GM12878 (cell line): ENCODE results near the gene NES. TPM values are rescaled to one million over a fixed set of nuclear protein-coding genes. Genes with fewer than 3 reads are reported as not detected.

ENCODE experiments used
- ATAC-seq: fragments of 200-7000 bp; cut with Tn5 transposase; 3 replicates; pipeline ENCODE4 v1.9.1; 2020; ENCODE audit warnings: mild to moderate bottlenecking, moderate library complexity
- BruUV-seq: library from RNA; stranded (reverse); fragments of 400-500 nt; replicated peaks from 2 replicates; lab custom pipeline; 2021; lab: Mats Ljungman, UMichigan
- CTCF ChIA-PET: fragments of 300-600 bp; sonication (Branson Sonifier 250); formaldehyde crosslinking; extraction: SDS; loops from one replicate; lab custom pipeline; 2021; ENCODE audit warnings: inconsistent platforms; lab: Yijun Ruan, JAX
- POLR2A ChIA-PET: fragments of 350-600 bp; formaldehyde crosslinking; extraction: SDS; loops from one replicate; lab custom pipeline; 2021; ENCODE audit warnings: inconsistent platforms; lab: Charles Lee
- RAD21 ChIA-PET: fragments of 300-600 bp; sonication (Branson Sonifier 250); formaldehyde crosslinking; loops from one replicate; lab custom pipeline; 2023; ENCODE audit warnings: antibody characterized with exemption; ENCODE audit not compliant: unreplicated experiment; lab: Charles Lee
- SMC1A ChIA-PET: fragments of 300-600 bp; sonication (Branson Sonifier 250); formaldehyde crosslinking; loops from one replicate; lab custom pipeline; 2023; ENCODE audit not compliant: unreplicated experiment, uncharacterized antibody; lab: Charles Lee
- DNase-seq: peaks from one replicate; pipeline ENCODE4 v3.0.0-alpha.2; 2011; ENCODE audit warnings: low read depth, low spot score
- FAIRE-seq: peaks from 3 replicates; lab custom pipeline; 2011; peaks lifted over from hg19 to GRCh38; lab: Jason Lieb, UNC
- H2AFZ ChIP-seq: 2 replicates; pipeline ENCODE4 v1.6.0; 2011; ENCODE audit warnings: low read depth, low read length, control low read depth; ENCODE audit not compliant: control insufficient read depth
- H3K27ac ChIP-seq: 2 replicates; pipeline ENCODE4 v1.5.1; 2011; ENCODE audit warnings: control low read depth; ENCODE audit not compliant: control insufficient read depth, insufficient read depth
- H3K27me3 ChIP-seq, 2 experiments: replicated peaks in 1 of 2; 2 replicates each; pipeline versions ENCODE4 v1.6.0 to v1.6.1; 2011; ENCODE audit warnings: low read length in 1 of 2; ENCODE audit not compliant: control insufficient read depth in 2 of 2, insufficient read depth in 2 of 2
- H3K36me3 ChIP-seq, 2 experiments: 2 replicates each; pipeline ENCODE4 v1.5.1; 2011; ENCODE audit warnings: low read length in 1 of 2; ENCODE audit not compliant: control insufficient read depth in 2 of 2, insufficient read depth in 2 of 2
- H3K4me1 ChIP-seq: 2 replicates; pipeline ENCODE4 v1.6.1; 2011; ENCODE audit warnings: mild to moderate bottlenecking, low read length, moderate library complexity, mixed read lengths; ENCODE audit not compliant: control insufficient read depth, insufficient read depth
- H3K4me2 ChIP-seq: 2 replicates; pipeline ENCODE4 v1.6.0; 2011; ENCODE audit warnings: control low read depth; ENCODE audit not compliant: control insufficient read depth, insufficient read depth
- H3K4me3 ChIP-seq: fragments of 200-600 bp; sonication (generic); 2 replicates; pipeline ENCODE4 v1.5.1; 2016
- H3K79me2 ChIP-seq: 2 replicates; pipeline ENCODE4 v1.6.0; 2011; ENCODE audit warnings: low read length; ENCODE audit not compliant: control insufficient read depth, insufficient read depth
- H3K9ac ChIP-seq: 2 replicates; pipeline ENCODE4 v1.8.0; 2011; ENCODE audit warnings: low read length, control low read depth, mixed read lengths; ENCODE audit not compliant: control insufficient read depth, insufficient read depth
- H3K9me3 ChIP-seq: replicated peaks from 3 replicates; pipeline ENCODE4 v1.5.1; 2011; ENCODE audit warnings: mild to moderate bottlenecking, low read length; ENCODE audit not compliant: control insufficient read depth, insufficient read depth
- H4K20me1 ChIP-seq: 2 replicates; pipeline ENCODE4 v1.6.0; 2011; ENCODE audit not compliant: control insufficient read depth, insufficient read depth
- EED ChIP-seq: sonication (generic); IDR thresholded peaks from 2 replicates; pipeline ENCODE4 v1.6.1; 2016; ENCODE audit warnings: antibody characterized with exemption, low read depth
- GABPA ChIP-seq: IDR thresholded peaks from 2 replicates; pipeline ENCODE4 v1.6.1; 2014; ENCODE audit warnings: antibody characterized with exemption, low read depth, mild to moderate bottlenecking, inconsistent platforms
- HDGF ChIP-seq: fragments of 450-650 bp; IDR thresholded peaks from 2 replicates; pipeline ENCODE4 v1.6.1; 2016; ENCODE audit warnings: antibody characterized with exemption
- IRF4 ChIP-seq: IDR thresholded peaks from 2 replicates; pipeline ENCODE4 v1.6.1; 2011; ENCODE audit warnings: low read depth, low read length
- NBN ChIP-seq: fragments of 450-650 bp; IDR thresholded peaks from 2 replicates; pipeline ENCODE4 v1.6.1; 2016
- SP1 ChIP-seq: IDR thresholded peaks from one replicate; pipeline ENCODE4 v1.6.1; 2011; ENCODE audit warnings: low read depth, low read length
- ZNF622 ChIP-seq: fragments of 450-650 bp; IDR thresholded peaks from 2 replicates; pipeline ENCODE4 v1.6.1; 2017; ENCODE audit warnings: mild to moderate bottlenecking, inconsistent platforms
- WGBS: methylation state at CpG from one replicate; pipeline ENCODE4 v1.1.6; 2016; ENCODE audit warnings: low lambda C conversion rate; ENCODE audit not compliant: insufficient replicate concordance, insufficient coverage; ENCODE audit errors: missing lambda C conversion rate; 5-methylcytosine and 5-hydroxymethylcytosine counted together
- in situ Hi-C: fragments of 300-500 bp; cut with MboI; formaldehyde crosslinking; loops from 9 replicates; pipeline ENCODE4 v1.14.3; 2018; ENCODE audit warnings: mixed read lengths
- intact Hi-C: fragments of 100-400 bp; cut with micrococcal nuclease; formaldehyde crosslinking; loops from one replicate; pipeline ENCODE4 v1.14.2; 2022; ENCODE audit not compliant: unreplicated experiment
- polyA plus RNA-seq, 11 experiments: library from polyadenylated mRNA; depleted of rRNA in 4 of 11; unstranded in 6 of 11; stranded (reverse) in 5 of 11; fragments of >200 nt; fragmentation: Nextera tagmentation in 4 of 11; fragmentation: Illumina TruSeq in 1 of 11; extraction: Ambion mirVana in 4 of 11; extraction: Trizol in 1 of 11; gene quantifications; 1 replicate in 1 of 11; 2 replicates in 10 of 11; pipeline versions ENCODE4 v1.2.1 to v1.2.3, GENCODE V29; 2011 to 2016; ENCODE audit warnings: inconsistent platforms in 2 of 11, missing spikeins in 2 of 11, low read depth in 1 of 11
- total RNA-seq, 4 experiments: library from RNA; depleted of rRNA in 3 of 4; stranded (reverse); fragments of >200 nt in 3 of 4; fragmentation: Illumina TruSeq in 1 of 4; extraction: Trizol in 1 of 4; gene quantifications; 2 replicates each; pipeline versions ENCODE4 v1.2.1 to v1.2.3, GENCODE V29; 2013 to 2021
- TF ChIP-seq, protein P1 (sequence below): IDR thresholded peaks from 2 replicates; pipeline ENCODE4 v1.6.1; 2012; ENCODE audit warnings: improper control_type of control experiment, low read depth, low read length; ENCODE audit not compliant: insufficient replicate concordance
- TF ChIP-seq, protein P2 (sequence below): fragments of 450-650 bp; IDR thresholded peaks from 2 replicates; pipeline ENCODE4 v1.6.1; 2016; ENCODE audit warnings: mild to moderate bottlenecking

NES gene
- total and polyA plus RNA-seq, 10 of the 15 experiments (the other 5 are each of a cell fraction or from before 2014, with no cell fraction given) = under 0.01 to 0.15 (median 0.02) TPM; not detected in 4

DNA sequence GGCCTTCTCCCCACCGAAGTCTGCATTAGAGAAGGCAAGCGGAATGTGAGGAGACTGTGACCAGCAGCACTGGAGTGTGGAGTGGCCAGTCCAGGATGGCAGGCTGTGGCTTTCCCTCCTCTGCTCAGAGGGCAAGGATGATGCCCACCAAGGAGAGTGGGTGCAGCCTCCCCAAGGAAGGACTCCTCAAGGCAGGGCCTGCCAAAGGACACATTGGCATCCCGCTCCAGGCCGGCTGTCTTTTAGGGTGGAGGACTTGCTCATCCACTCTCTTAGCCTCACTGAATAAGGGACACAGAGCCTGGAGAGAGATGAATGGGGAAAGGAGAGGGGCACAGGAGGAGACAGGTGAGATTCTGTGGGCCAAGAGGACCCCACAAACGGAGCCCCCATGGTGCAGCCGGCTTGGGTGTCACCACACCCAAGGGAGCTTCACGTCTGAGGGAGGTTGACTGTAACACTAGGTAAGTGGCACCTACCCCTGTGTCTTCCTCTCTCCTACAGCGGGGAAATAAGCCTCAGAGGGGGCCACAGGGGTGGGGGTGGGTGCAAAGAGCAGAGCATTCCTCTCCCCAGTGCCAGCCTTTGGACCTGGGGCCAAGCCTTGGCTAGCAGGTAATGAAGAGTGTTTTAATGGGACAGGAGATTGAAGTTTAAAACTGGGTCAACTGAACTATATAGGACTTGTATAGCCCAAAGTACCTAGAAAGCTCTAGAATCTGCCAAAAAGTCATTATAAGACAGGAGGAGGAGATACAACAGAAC lies 4.2 kb upstream of the NES start:
- ChIA-PET POLR2A (interaction anchor here (0.5 to 1.1 kb wide), 2 partner anchors 47 to 80 kb away, joined by 3 read pairs; partner anchors contain the start of genes ISG20L2 and METTL25B), SMC1A (interaction anchor here (1.0 to 1.9 kb wide), 3 partner anchors 20 to 54 kb away, joined by 3 to 6 read pairs (median 3); no protein-coding TSS in a partner anchor), CTCF (interaction anchor here (1.1 to 12.9 kb wide), 5 partner anchors 10 to 57 kb away, joined by 3 to 433 read pairs (median 8); partner anchors contain the start of genes CRABP2, ISG20L2 and METTL25B), RAD21 (interaction anchor here (5.8 kb wide), 1 partner anchor 22 kb away, joined by 58 read pairs; no protein-coding TSS in a partner anchor)
- in situ Hi-C loops (no loop called here), intact Hi-C loops (no loop called here)
- Histone ChIP-seq H4K20me1 (no peaks in the 10 kb centered on the region), H3K4me2 (no peak overlapping the region), H3K9ac (no peak overlapping the region), H3K79me2 (no peaks in the 10 kb centered on the region), H3K27me3 (peaks cover 8 to 16% of the 10 kb centered on the region in 2 experiments), H3K4me3 (no peak overlapping the region), H3K36me3 (no peaks in the 10 kb centered on the region), H3K9me3 (no peaks in the 10 kb centered on the region), H2AFZ (no peak overlapping the region), H3K27ac (no peak overlapping the region), H3K4me1 (peaks cover 17% of the 10 kb centered on the region)
- no peak for TF ChIP-seq GABPA
- BruUV-seq = no TSS peak
- no peak for DNase-seq
- no peak for ATAC-seq
- WGBS = 45% methylated on average over 8 of the region's 8 CpGs
- no peak for FAIRE-seq

DNA sequence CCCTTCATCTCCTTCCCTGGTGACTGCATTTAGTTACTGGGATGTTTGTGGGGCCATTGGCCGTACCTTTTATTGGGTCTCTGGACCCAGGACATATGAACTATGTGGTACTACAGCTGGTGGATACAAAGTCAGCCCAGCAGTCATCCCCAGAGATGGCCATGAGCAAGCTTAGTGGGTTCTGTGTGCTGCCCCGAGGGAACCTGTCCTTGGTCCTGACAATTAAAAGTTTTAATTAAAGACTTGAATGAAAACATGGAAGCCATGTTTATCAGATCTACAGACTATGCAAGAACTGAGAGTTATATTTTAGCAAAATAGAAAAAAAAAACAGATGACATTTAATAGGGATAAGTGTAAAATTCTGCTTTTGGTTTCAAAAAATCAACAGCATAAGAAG lies 2.8 kb upstream of the NES start:
- 0% methylated on average over 2 of the region's 2 CpGs for WGBS
- intact Hi-C loops = no loop called here
- no peak for DNase-seq
- TF ChIP-seq SP1 (no peak), EED (no peak), IRF4 (no peak), ZNF622 (no peak), HDGF (no peak), NBN (no peak)
- TF ChIP-seq, protein P1, sequence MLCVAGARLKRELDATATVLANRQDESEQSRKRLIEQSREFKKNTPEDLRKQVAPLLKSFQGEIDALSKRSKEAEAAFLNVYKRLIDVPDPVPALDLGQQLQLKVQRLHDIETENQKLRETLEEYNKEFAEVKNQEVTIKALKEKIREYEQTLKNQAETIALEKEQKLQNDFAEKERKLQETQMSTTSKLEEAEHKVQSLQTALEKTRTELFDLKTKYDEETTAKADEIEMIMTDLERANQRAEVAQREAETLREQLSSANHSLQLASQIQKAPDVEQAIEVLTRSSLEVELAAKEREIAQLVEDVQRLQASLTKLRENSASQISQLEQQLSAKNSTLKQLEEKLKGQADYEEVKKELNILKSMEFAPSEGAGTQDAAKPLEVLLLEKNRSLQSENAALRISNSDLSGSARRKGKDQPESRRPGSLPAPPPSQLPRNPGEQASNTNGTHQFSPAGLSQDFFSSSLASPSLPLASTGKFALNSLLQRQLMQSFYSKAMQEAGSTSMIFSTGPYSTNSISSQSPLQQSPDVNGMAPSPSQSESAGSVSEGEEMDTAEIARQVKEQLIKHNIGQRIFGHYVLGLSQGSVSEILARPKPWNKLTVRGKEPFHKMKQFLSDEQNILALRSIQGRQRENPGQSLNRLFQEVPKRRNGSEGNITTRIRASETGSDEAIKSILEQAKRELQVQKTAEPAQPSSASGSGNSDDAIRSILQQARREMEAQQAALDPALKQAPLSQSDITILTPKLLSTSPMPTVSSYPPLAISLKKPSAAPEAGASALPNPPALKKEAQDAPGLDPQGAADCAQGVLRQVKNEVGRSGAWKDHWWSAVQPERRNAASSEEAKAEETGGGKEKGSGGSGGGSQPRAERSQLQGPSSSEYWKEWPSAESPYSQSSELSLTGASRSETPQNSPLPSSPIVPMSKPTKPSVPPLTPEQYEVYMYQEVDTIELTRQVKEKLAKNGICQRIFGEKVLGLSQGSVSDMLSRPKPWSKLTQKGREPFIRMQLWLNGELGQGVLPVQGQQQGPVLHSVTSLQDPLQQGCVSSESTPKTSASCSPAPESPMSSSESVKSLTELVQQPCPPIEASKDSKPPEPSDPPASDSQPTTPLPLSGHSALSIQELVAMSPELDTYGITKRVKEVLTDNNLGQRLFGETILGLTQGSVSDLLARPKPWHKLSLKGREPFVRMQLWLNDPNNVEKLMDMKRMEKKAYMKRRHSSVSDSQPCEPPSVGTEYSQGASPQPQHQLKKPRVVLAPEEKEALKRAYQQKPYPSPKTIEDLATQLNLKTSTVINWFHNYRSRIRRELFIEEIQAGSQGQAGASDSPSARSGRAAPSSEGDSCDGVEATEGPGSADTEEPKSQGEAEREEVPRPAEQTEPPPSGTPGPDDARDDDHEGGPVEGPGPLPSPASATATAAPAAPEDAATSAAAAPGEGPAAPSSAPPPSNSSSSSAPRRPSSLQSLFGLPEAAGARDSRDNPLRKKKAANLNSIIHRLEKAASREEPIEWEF = no peak
- TF ChIP-seq, protein P2, sequence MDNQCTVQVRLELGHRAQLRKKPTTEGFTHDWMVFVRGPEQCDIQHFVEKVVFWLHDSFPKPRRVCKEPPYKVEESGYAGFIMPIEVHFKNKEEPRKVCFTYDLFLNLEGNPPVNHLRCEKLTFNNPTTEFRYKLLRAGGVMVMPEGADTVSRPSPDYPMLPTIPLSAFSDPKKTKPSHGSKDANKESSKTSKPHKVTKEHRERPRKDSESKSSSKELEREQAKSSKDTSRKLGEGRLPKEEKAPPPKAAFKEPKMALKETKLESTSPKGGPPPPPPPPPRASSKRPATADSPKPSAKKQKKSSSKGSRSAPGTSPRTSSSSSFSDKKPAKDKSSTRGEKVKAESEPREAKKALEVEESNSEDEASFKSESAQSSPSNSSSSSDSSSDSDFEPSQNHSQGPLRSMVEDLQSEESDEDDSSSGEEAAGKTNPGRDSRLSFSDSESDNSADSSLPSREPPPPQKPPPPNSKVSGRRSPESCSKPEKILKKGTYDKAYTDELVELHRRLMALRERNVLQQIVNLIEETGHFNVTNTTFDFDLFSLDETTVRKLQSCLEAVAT = no peak

More for the DNA sequence above, 2.8 kb upstream of the NES start:
- ChIA-PET POLR2A (no interaction called here), RAD21 (interaction anchor here (0.6 to 5.8 kb wide), 5 partner anchors 10 to 53 kb away, joined by 3 to 58 read pairs (median 5); no protein-coding TSS in a partner anchor), CTCF (interaction anchor here (1.2 to 12.9 kb wide), 7 partner anchors 9 to 53 kb away, joined by 3 to 192 read pairs (median 8); no protein-coding TSS in a partner anchor), SMC1A (interaction anchor here (0.9 to 1.9 kb wide), 5 partner anchors 9 to 60 kb away, joined by 3 to 7 read pairs (median 4); no protein-coding TSS in a partner anchor)
- H3K27me3 ChIP-seq = peaks cover 16 to 18% of the 10 kb centered on the region in 2 experiments
- no peak overlapping the region for H2AFZ ChIP-seq
- in situ Hi-C loops = no loop called here
- H3K9ac ChIP-seq = no peak overlapping the region
- H3K27ac ChIP-seq = no peak overlapping the region
- no peaks in the 10 kb centered on the region for H4K20me1 ChIP-seq
- FAIRE-seq = no peak
- ATAC-seq = no peak
- H3K36me3 ChIP-seq = no peaks in the 10 kb centered on the region
- no TSS peak for BruUV-seq
- no peak overlapping the region for H3K4me3 ChIP-seq
- no peaks in the 10 kb centered on the region for H3K9me3 ChIP-seq
- peaks cover 17% of the 10 kb centered on the region for H3K4me1 ChIP-seq
- no peaks in the 10 kb centered on the region for H3K79me2 ChIP-seq
- H3K4me2 ChIP-seq = no peak overlapping the region
